HG02571 (cell line): ENCODE results near the gene NBEAL2.
"Not testable (repeated sequence)": the region's sequence is repeated elsewhere in the genome, so short reads cannot be mapped to it uniquely, and the experiment has no call there.

ENCODE experiments used
- ATAC-seq: cut with Tn5 transposase; IDR thresholded peaks from one replicate; pipeline ENCODE4 v1.9.1; 2021; ENCODE audit warnings: mild to moderate bottlenecking, moderate library complexity; ENCODE audit not compliant: unreplicated experiment

The NBEAL2 gene

GRCh38 chr3:46962990-46963389 is 16.5 kb upstream of the NBEAL2 start:
- ATAC-seq, result no peak

GRCh38 chr3:46964038-46964590 is 15.4 kb upstream of the NBEAL2 start:
- ATAC-seq, result not testable (repeated sequence)

GRCh38 chr3:46965151-46965550 is 14.3 kb upstream of the NBEAL2 start:
- ATAC-seq, result no peak

GRCh38 chr3:46966811-46967210 is 12.7 kb upstream of the NBEAL2 start:
- ATAC-seq, result no peak

GRCh38 chr3:46968783-46969428 is 10.6 kb upstream of the NBEAL2 start:
- no peak for ATAC-seq

- ATAC-seq, result no peak
Observed at GRCh38 chr3:46970391-46971091, 8.9 kb upstream of the NBEAL2 start.

GRCh38 chr3:46971151-46971550 is 8.3 kb upstream of the NBEAL2 start:
- no peak for ATAC-seq

- no peak for ATAC-seq
Observed at GRCh38 chr3:46971742-46972141, 7.7 kb upstream of the NBEAL2 start.

- ATAC-seq, result no peak
Observed at GRCh38 chr3:46972396-46972795, 7.1 kb upstream of the NBEAL2 start.

GRCh38 chr3:46974421-46975171 is 4.9 kb upstream of the NBEAL2 start:
- no peak for ATAC-seq

GRCh38 chr3:46976326-46977190 is 2.9 kb upstream of the NBEAL2 start, which contains the start of gene CCDC12:
CCDC12 (minus strand) TSS chr3:46976745; CDS start chr3:46976732, 13 bp downstream.
- ATAC-seq, result peak; percentile 64

GRCh38 chr3:46977811-46978195 is 1.7 kb upstream of the NBEAL2 start:
- no peak for ATAC-seq

- ATAC-seq, result no peak
Observed at GRCh38 chr3:46978381-46978780, 1.1 kb upstream of the NBEAL2 start.

GRCh38 chr3:46979958-46980497 is 562 bp downstream of the NBEAL2 start:
- peak; percentile 3 for ATAC-seq

GRCh38 chr3:46981932-46982471 is 2.5 kb downstream of the NBEAL2 start:
- no peak for ATAC-seq

GRCh38 chr3:46982546-46982945 is 3.1 kb downstream of the NBEAL2 start:
- no peak for ATAC-seq

GRCh38 chr3:46984591-46985459 is 5.4 kb downstream of the NBEAL2 start:
- ATAC-seq, result no peak

- no peak for ATAC-seq
Observed at GRCh38 chr3:46985588-46985987, 6.1 kb downstream of the NBEAL2 start.
